Endothelial cell of umbilical vein (primary cell): ENCODE measurements around the gene ACTL8. TPM values are rescaled to one million over a fixed set of nuclear protein-coding genes. Genes with fewer than 3 reads are reported as not detected.

Experiments
- BruUV-seq: library from RNA; stranded (reverse); fragments of 400-500 nt; replicated peaks from 2 replicates; lab custom pipeline; 2021; lab: Mats Ljungman, UMichigan
- CTCF ChIA-PET: fragments of 300-600, 350-600 bp; sonication (Branson Sonifier 250); formaldehyde crosslinking; loops from one replicate; lab custom pipeline; 2021; ENCODE audit warnings: antibody characterized with exemption, inconsistent platforms; lab: Charles Lee
- POLR2A ChIA-PET: fragments of 300-600, 350-600 bp; sonication (Branson Sonifier 250); formaldehyde crosslinking; loops from one replicate; lab custom pipeline; 2021; ENCODE audit warnings: antibody characterized with exemption, inconsistent platforms; lab: Charles Lee
- DNase-seq: peaks from one replicate; pipeline ENCODE4 v3.0.0-alpha.2; 2011; ENCODE audit warnings: low read depth, low spot score
- FAIRE-seq: peaks from 2 replicates; lab custom pipeline; 2011; peaks lifted over from hg19 to GRCh38; lab: Jason Lieb, UNC
- H2AFZ ChIP-seq: 2 replicates; pipeline ENCODE4 v1.6.0; 2012; ENCODE audit warnings: low read depth, low read length, control low read depth, inconsistent platforms
- H3K27ac ChIP-seq: 2 replicates; pipeline ENCODE4 v1.5.1; 2011; ENCODE audit warnings: low read depth, mild to moderate bottlenecking, control low read depth, low read length, moderate library complexity; ENCODE audit not compliant: insufficient read depth
- H3K27me3 ChIP-seq, 2 experiments: 2 replicates each; pipeline versions ENCODE4 v1.6.0 to v1.6.1; 2011; ENCODE audit warnings: low read length in 2 of 2, mixed read lengths in 1 of 2; ENCODE audit not compliant: control insufficient read depth in 2 of 2, insufficient read depth in 2 of 2
- H3K36me3 ChIP-seq, 2 experiments: 2 replicates in 1 of 2; 3 replicates in 1 of 2; pipeline ENCODE4 v1.5.1; 2011; ENCODE audit warnings: low read length in 2 of 2, mild to moderate bottlenecking in 1 of 2, moderate library complexity in 1 of 2; ENCODE audit not compliant: control insufficient read depth in 2 of 2, insufficient read depth in 2 of 2; ENCODE audit errors: extremely low read depth in 1 of 2
- H3K4me1 ChIP-seq: 3 replicates; pipeline ENCODE4 v1.5.1; 2011; ENCODE audit warnings: mild to moderate bottlenecking, low read length; ENCODE audit not compliant: control insufficient read depth, insufficient read depth; ENCODE audit errors: extremely low read depth
- H3K4me2 ChIP-seq: 2 replicates; pipeline ENCODE4 v1.6.1; 2011; ENCODE audit warnings: low read length, control low read depth, mixed read lengths; ENCODE audit not compliant: insufficient read depth
- H3K4me3 ChIP-seq, 3 experiments: fragments of 200-600 bp in 1 of 3; sonication (generic), shearing (Covaris generic) in 1 of 3; replicated peaks in 1 of 3; 2 replicates each; pipeline ENCODE4 v1.5.1; 2011 to 2016; ENCODE audit warnings: control low read depth in 3 of 3, low read length in 3 of 3, mild to moderate bottlenecking in 2 of 3, inconsistent platforms in 1 of 3, low read depth in 1 of 3, moderate library complexity in 1 of 3; ENCODE audit not compliant: insufficient read depth in 1 of 3
- H3K79me2 ChIP-seq: 2 replicates; pipeline ENCODE4 v1.6.0; 2012; ENCODE audit warnings: low read length, inconsistent platforms; ENCODE audit not compliant: control insufficient read depth, insufficient read depth
- H3K9ac ChIP-seq: replicated peaks from 2 replicates; pipeline ENCODE3; 2011; ENCODE audit warnings: low read length, control low read depth; ENCODE audit not compliant: insufficient read depth; ENCODE audit errors: extremely low read depth
- H3K9me1 ChIP-seq: replicated peaks from 3 replicates; pipeline ENCODE4 v1.6.0; 2011; ENCODE audit warnings: mild to moderate bottlenecking, low read length; ENCODE audit not compliant: control insufficient read depth, insufficient read depth; ENCODE audit errors: extremely low read depth
- H3K9me3 ChIP-seq: replicated peaks from 2 replicates; pipeline ENCODE4 v1.5.1; 2012; ENCODE audit warnings: low read length, inconsistent platforms; ENCODE audit not compliant: control insufficient read depth, insufficient read depth
- H4K20me1 ChIP-seq: replicated peaks from 2 replicates; pipeline ENCODE3; 2011; ENCODE audit warnings: mild to moderate bottlenecking, low read length; ENCODE audit not compliant: control insufficient read depth, insufficient read depth; ENCODE audit errors: extremely low read depth
- EZH2 ChIP-seq: IDR thresholded peaks from 2 replicates; pipeline ENCODE4 v1.6.1; 2012; ENCODE audit warnings: borderline replicate concordance, low read depth, mild to moderate bottlenecking, moderate library complexity, low read length, inconsistent platforms; ENCODE audit not compliant: severe bottlenecking
- FOS ChIP-seq: IDR thresholded peaks from 2 replicates; pipeline ENCODE4 v1.6.1; 2011; ENCODE audit warnings: mild to moderate bottlenecking, low read length, moderate library complexity, borderline replicate concordance; ENCODE audit not compliant: insufficient read depth
- GATA2 ChIP-seq: IDR thresholded peaks from 2 replicates; pipeline ENCODE4 v1.7.0; 2011; ENCODE audit warnings: low read depth, mild to moderate bottlenecking, moderate library complexity, mixed read lengths, low read length; ENCODE audit not compliant: insufficient read length, insufficient read depth
- JUN ChIP-seq: IDR thresholded peaks from 2 replicates; pipeline ENCODE4 v1.6.1; 2011; ENCODE audit warnings: borderline replicate concordance, low read depth; ENCODE audit not compliant: insufficient read length, insufficient read depth
- MYC ChIP-seq: IDR thresholded peaks from one replicate; pipeline ENCODE4 v1.6.1; 2011; ENCODE audit warnings: mild to moderate bottlenecking, low read depth, low read length
- POLR2A ChIP-seq: IDR thresholded peaks from 2 replicates; pipeline ENCODE4 v1.6.1; 2012; ENCODE audit warnings: low read depth, mild to moderate bottlenecking, control low read depth, low read length
- POLR2AphosphoS5 ChIP-seq: IDR thresholded peaks from 2 replicates; pipeline ENCODE4 v1.6.1; 2012; ENCODE audit warnings: low read depth, mild to moderate bottlenecking, control low read depth, low read length, moderate library complexity; ENCODE audit not compliant: insufficient read depth
- dilution Hi-C: fragments of 300-500 bp; cut with MboI; formaldehyde crosslinking; loops from one replicate; pipeline ENCODE4 v1.15.0; 2019; ENCODE audit warnings: low sequenced_read_pairs; ENCODE audit not compliant: extremely low pct_ligation_motif_present
- intact Hi-C: fragments of 100-400 bp; cut with micrococcal nuclease; formaldehyde crosslinking; loops from one replicate; pipeline ENCODE4 v1.10.0; 2022
- polyA plus RNA-seq, 4 experiments: library from polyadenylated mRNA; depleted of rRNA in 3 of 4; stranded (reverse) in 3 of 4; unstranded in 1 of 4; fragments of >200 nt; gene quantifications; 2 replicates each; pipeline versions ENCODE4 v1.2.1 to v1.2.3, GENCODE V29; 2011 to 2012; ENCODE audit warnings: missing spikeins in 1 of 4
- total RNA-seq: library from RNA; stranded (reverse); gene quantifications from 2 replicates; pipeline ENCODE4 v1.2.3, GENCODE V29; 2021
- TF ChIP-seq, protein P1 (sequence below), 2 donors: IDR thresholded peaks; 1 replicate in 1 of 2; 2 replicates in 1 of 2; pipeline ENCODE4 v1.5.1; 2011; ENCODE audit warnings: low read length in 2 of 2, mild to moderate bottlenecking in 2 of 2, moderate library complexity in 2 of 2, control low read depth in 1 of 2, inconsistent platforms in 1 of 2, low read depth in 1 of 2; ENCODE audit not compliant: insufficient read depth in 1 of 2; ENCODE audit errors: extremely low read depth in 1 of 2
- TF ChIP-seq, protein P2 (sequence below): IDR thresholded peaks from 2 replicates; pipeline ENCODE4 v1.6.1; 2011; ENCODE audit not compliant: insufficient read depth, insufficient read length

The ACTL8 gene
- total and polyA plus RNA-seq, 2 donors (not counting 3 experiments of a cell fraction or from before 2014, with no cell fraction given): not detected

DNA sequence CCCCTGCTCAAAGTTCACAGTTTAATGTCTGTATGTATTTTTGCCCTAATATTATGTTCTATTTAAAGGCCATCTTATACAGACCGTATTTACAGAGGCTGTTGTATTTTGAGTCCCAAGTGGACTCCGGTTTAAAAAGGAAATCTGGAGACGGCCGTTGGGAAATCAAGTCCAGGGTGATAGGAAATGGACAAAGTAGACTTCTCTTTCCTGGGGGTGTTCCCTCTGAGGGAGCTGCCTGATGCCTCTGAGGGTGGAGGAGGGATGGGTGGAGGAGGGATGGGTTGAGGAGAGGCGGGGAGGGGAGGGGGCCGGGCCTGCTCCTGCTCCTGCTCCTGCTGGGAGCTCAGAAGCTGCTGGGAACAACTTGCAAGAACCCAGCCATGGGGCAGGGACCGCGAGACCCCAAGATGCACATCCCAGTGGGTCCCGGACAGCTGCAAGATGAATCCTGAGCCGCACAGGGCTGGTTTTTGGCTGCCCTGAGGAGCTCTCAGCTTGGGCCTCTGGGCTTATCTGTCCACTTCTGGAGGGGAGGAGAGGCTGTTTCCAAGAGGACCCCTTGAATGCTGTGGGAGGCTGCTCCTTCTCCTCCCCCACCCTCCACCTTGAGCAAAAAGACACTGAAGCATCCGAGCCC, 12.0 kb upstream of the ACTL8 start:
- Histone ChIP-seq H3K9me3 (no peaks in the 10 kb centered on the region), H3K36me3 (no peaks in the 10 kb centered on the region), H3K9me1 (no peaks in the 10 kb centered on the region), H3K9ac (no peak overlapping the region), H3K4me3 (no peak overlapping the region), H3K27ac (no peak overlapping the region), H3K4me2 (no peak overlapping the region), H3K4me1 (no peaks in the 10 kb centered on the region), H3K79me2 (no peaks in the 10 kb centered on the region), H3K27me3 (no peaks in the 10 kb centered on the region), H4K20me1 (no peaks in the 10 kb centered on the region), H2AFZ (no peak overlapping the region)
- no peak for DNase-seq
- dilution Hi-C loops: no loop called here
- POLR2A ChIA-PET: no interaction called here
- no peak for TF ChIP-seq POLR2A
- no peak for TF ChIP-seq POLR2AphosphoS5
- no peak for TF ChIP-seq EZH2
- no peak for TF ChIP-seq GATA2
- no peak for TF ChIP-seq JUN
- TF ChIP-seq, protein P1, sequence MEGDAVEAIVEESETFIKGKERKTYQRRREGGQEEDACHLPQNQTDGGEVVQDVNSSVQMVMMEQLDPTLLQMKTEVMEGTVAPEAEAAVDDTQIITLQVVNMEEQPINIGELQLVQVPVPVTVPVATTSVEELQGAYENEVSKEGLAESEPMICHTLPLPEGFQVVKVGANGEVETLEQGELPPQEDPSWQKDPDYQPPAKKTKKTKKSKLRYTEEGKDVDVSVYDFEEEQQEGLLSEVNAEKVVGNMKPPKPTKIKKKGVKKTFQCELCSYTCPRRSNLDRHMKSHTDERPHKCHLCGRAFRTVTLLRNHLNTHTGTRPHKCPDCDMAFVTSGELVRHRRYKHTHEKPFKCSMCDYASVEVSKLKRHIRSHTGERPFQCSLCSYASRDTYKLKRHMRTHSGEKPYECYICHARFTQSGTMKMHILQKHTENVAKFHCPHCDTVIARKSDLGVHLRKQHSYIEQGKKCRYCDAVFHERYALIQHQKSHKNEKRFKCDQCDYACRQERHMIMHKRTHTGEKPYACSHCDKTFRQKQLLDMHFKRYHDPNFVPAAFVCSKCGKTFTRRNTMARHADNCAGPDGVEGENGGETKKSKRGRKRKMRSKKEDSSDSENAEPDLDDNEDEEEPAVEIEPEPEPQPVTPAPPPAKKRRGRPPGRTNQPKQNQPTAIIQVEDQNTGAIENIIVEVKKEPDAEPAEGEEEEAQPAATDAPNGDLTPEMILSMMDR (IDR thresholded peaks at IDR 0.05; ENCODE audit: extremely low read depth in 1 of 2, insufficient read depth in 1 of 2, low read depth in 1 of 2, low read length in 2 of 2): no peak
- no peak for TF ChIP-seq FOS
- TF ChIP-seq MYC: no peak
- TF ChIP-seq, protein P2, sequence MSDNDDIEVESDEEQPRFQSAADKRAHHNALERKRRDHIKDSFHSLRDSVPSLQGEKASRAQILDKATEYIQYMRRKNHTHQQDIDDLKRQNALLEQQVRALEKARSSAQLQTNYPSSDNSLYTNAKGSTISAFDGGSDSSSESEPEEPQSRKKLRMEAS: no peak
- no peak for FAIRE-seq
- no TSS peak for BruUV-seq
- CTCF ChIA-PET: no interaction called here
- intact Hi-C loops: no loop called here
